Stomach (tissue), 4 donors: Measurements from ENCODE around the gene COMMD9.

Source experiments
- CTCF ChIP-seq, 7 experiments: fragments of 450-650 bp in 4 of 7; fragments of 200-600 bp in 3 of 7; sonication (generic) in 3 of 7; IDR thresholded peaks; one replicate each; pipeline ENCODE4 v1.5.1; 2016 to 2019; ENCODE audit warnings: antibody characterized with exemption in 7 of 7, control low read depth in 2 of 7, mild to moderate bottlenecking in 1 of 7
- EP300 ChIP-seq: sonication (generic); formaldehyde crosslinking; IDR thresholded peaks from one replicate; pipeline ENCODE4 v1.6.1; 2017; ENCODE audit warnings: antibody characterized with exemption
- POLR2A ChIP-seq, 4 donors: fragments of 450-650 bp; IDR thresholded peaks; one replicate each; pipeline ENCODE4 v1.6.1; 2016; ENCODE audit warnings: antibody characterized with exemption in 4 of 4, control low read depth in 2 of 4, mild to moderate bottlenecking in 1 of 4, moderate library complexity in 1 of 4
- POLR2AphosphoS5 ChIP-seq, 3 donors: sonication (generic); formaldehyde crosslinking; IDR thresholded peaks; one replicate each; pipeline ENCODE4 v1.6.1; 2016; ENCODE audit warnings: antibody characterized with exemption in 3 of 3

- TF ChIP-seq POLR2AphosphoS5 (IDR thresholded peaks at IDR 0.05) (no peak), POLR2A (IDR thresholded peaks at IDR 0.05) (no peak), CTCF (IDR thresholded peaks at IDR 0.05) (no peak), EP300 (no peak)
Measured at GRCh38 chr11:36251823-36252222, 37.4 kb downstream of the COMMD9 start.
